NCI-H128 (cell line): ENCODE measurements around the gene PPP1R13B.

Experiments used
- DNase-seq: peaks from one replicate; lab custom pipeline; 2025; ENCODE audit not compliant: unreplicated experiment; lab: John Stamatoyannopoulos, UW

The PPP1R13B gene

GRCh38 chr14:103745424-103745823, 102.0 kb downstream of the PPP1R13B start:
- no peak for DNase-seq

GRCh38 chr14:103744621-103745395, 102.6 kb downstream of the PPP1R13B start:
- DNase-seq = no peak

- no peak for DNase-seq
Measured at GRCh38 chr14:103743691-103744090, 103.7 kb downstream of the PPP1R13B start.

GRCh38 chr14:103742499-103743255, 104.7 kb downstream of the PPP1R13B start:
- DNase-seq = no peak

GRCh38 chr14:103741876-103742275, 105.5 kb downstream of the PPP1R13B start:
- DNase-seq = no peak

- no peak for DNase-seq
Measured at GRCh38 chr14:103740991-103741689, 106.2 kb downstream of the PPP1R13B start.

- DNase-seq = no peak
Measured at GRCh38 chr14:103739793-103740501, 107.4 kb downstream of the PPP1R13B start.

GRCh38 chr14:103739466-103739792, 107.9 kb downstream of the PPP1R13B start:
- DNase-seq = no peak

- no peak for DNase-seq
Measured at GRCh38 chr14:103738701-103739451, 108.5 kb downstream of the PPP1R13B start.

- no peak for DNase-seq
Measured at GRCh38 chr14:103738166-103738565, 109.2 kb downstream of the PPP1R13B start.

GRCh38 chr14:103737432-103738045, 109.8 kb downstream of the PPP1R13B start:
- DNase-seq = no peak

- DNase-seq = no peak
Measured at GRCh38 chr14:103736546-103737431, 110.6 kb downstream of the PPP1R13B start.

- no peak for DNase-seq
Measured at GRCh38 chr14:103735815-103736545, 111.4 kb downstream of the PPP1R13B start.

GRCh38 chr14:103735439-103735814, 111.9 kb downstream of the PPP1R13B start:
- no peak for DNase-seq

- DNase-seq = no peak
Measured at GRCh38 chr14:103735022-103735421, 112.4 kb downstream of the PPP1R13B start.

- DNase-seq = no peak
Measured at GRCh38 chr14:103734081-103734888, 113.1 kb downstream of the PPP1R13B start.

GRCh38 chr14:103733651-103734050, 113.7 kb downstream of the PPP1R13B start:
- no peak for DNase-seq
